WTC11 (cell line): Measurements from ENCODE around the gene CD80. TPM values are rescaled to one million over a fixed set of nuclear protein-coding genes. Genes with fewer than 3 reads are reported as not detected.

ENCODE experiments used
- ATAC-seq: fragments of 200-7000 bp; cut with Tn5 transposase; 2 replicates; pipeline ENCODE4 v1.10.0; 2021; ENCODE audit warnings: mild to moderate bottlenecking, moderate library complexity
- CTCF ChIA-PET: fragments of 300-600 bp; sonication (Branson Sonifier 250); formaldehyde crosslinking; loops from one replicate; lab custom pipeline; 2021; ENCODE audit warnings: antibody characterized with exemption; lab: Charles Lee
- POLR2A ChIA-PET: fragments of 350-600 bp; sonication (Branson Sonifier 250); formaldehyde crosslinking; loops from one replicate; lab custom pipeline; 2021; ENCODE audit warnings: antibody characterized with exemption; lab: Charles Lee
- DNase-seq: peaks from one replicate; pipeline ENCODE4 v3.0.0; 2021; ENCODE audit warnings: low spot score
- H3K27ac Mint-ChIP-seq: 2 replicates; pipeline ENCODE4 v1.8.0; 2021; ENCODE audit warnings: mixed read lengths
- H3K27me3 Mint-ChIP-seq: 2 replicates; pipeline ENCODE4 v1.8.0; 2021; ENCODE audit warnings: low read depth, mild to moderate bottlenecking, moderate library complexity, mixed read lengths
- H3K36me3 Mint-ChIP-seq: 2 replicates; pipeline ENCODE4 v1.8.0; 2021; ENCODE audit warnings: mixed read lengths
- H3K4me1 Mint-ChIP-seq: 2 replicates; pipeline ENCODE4 v1.8.0; 2022; ENCODE audit warnings: mixed read lengths
- H3K4me3 Mint-ChIP-seq: 2 replicates; pipeline ENCODE4 v1.8.0; 2021; ENCODE audit warnings: mild to moderate bottlenecking, moderate library complexity, mixed read lengths
- H3K9me3 Mint-ChIP-seq: 2 replicates; pipeline ENCODE4 v1.8.0; 2021; ENCODE audit warnings: mixed read lengths
- ATF1 ChIP-seq: sonication (generic); formaldehyde crosslinking; IDR thresholded peaks from 2 replicates; pipeline ENCODE4 v1.8.1; 2023; ENCODE audit warnings: mild to moderate bottlenecking, moderate library complexity, missing genetic modification reagents
- CBFB ChIP-seq: sonication (generic); formaldehyde crosslinking; IDR thresholded peaks from 2 replicates; pipeline ENCODE4 v1.8.1; 2022; ENCODE audit warnings: mild to moderate bottlenecking, low read depth, missing genetic modification reagents
- ESRRA ChIP-seq: sonication (generic); formaldehyde crosslinking; IDR thresholded peaks from 2 replicates; pipeline ENCODE4 v1.8.1; 2022; ENCODE audit warnings: mild to moderate bottlenecking, missing genetic modification reagents, borderline replicate concordance
- KAT7 ChIP-seq: sonication (generic); formaldehyde crosslinking; IDR thresholded peaks from 2 replicates; pipeline ENCODE4 v1.8.1; 2023; ENCODE audit warnings: missing genetic modification reagents, mild to moderate bottlenecking, borderline replicate concordance
- MYBL2 ChIP-seq: sonication (generic); formaldehyde crosslinking; IDR thresholded peaks from 2 replicates; pipeline ENCODE4 v1.8.1; 2023; ENCODE audit warnings: mild to moderate bottlenecking, moderate library complexity, missing genetic modification reagents
- NR2C2 ChIP-seq: sonication (generic); formaldehyde crosslinking; IDR thresholded peaks from 2 replicates; pipeline ENCODE4 v1.8.0; 2022; ENCODE audit warnings: mild to moderate bottlenecking, missing genetic modification reagents
- NR3C1 ChIP-seq: sonication (generic); formaldehyde crosslinking; conservative IDR thresholded peaks from 2 replicates; pipeline ENCODE4 v1.8.1; 2023; ENCODE audit warnings: low read depth, mild to moderate bottlenecking, missing genetic modification reagents
- RORB ChIP-seq: fragments of 250-450 bp; sonication (Bioruptor Pico); IDR thresholded peaks from 2 replicates; pipeline ENCODE4 v1.9.0; 2021; ENCODE audit warnings: mild to moderate bottlenecking
- SOX15 ChIP-seq: fragments of 250-450 bp; sonication (Bioruptor Pico); IDR thresholded peaks from 2 replicates; pipeline ENCODE4 v1.9.0; 2021; ENCODE audit warnings: mild to moderate bottlenecking
- TCF7 ChIP-seq: sonication (generic); formaldehyde crosslinking; IDR thresholded peaks from 2 replicates; pipeline ENCODE4 v1.8.0; 2022; ENCODE audit warnings: mild to moderate bottlenecking, low read depth, missing genetic modification reagents, moderate library complexity
- ZNF138 ChIP-seq: sonication (generic); formaldehyde crosslinking; conservative IDR thresholded peaks from 2 replicates; pipeline ENCODE4 v1.8.1; 2022; ENCODE audit warnings: mild to moderate bottlenecking, moderate library complexity, missing genetic modification reagents
- ZNF423 ChIP-seq: fragments of 250-450 bp; sonication (Bioruptor Pico); IDR thresholded peaks from 2 replicates; pipeline ENCODE4 v2.1.2; 2022; ENCODE audit warnings: mild to moderate bottlenecking, moderate library complexity
- total RNA-seq: library from RNA; stranded (reverse); gene quantifications from 3 replicates; pipeline ENCODE4 v1.2.3, GENCODE V29; 2021
- TF ChIP-seq, protein P1 (sequence below): sonication (generic); formaldehyde crosslinking; IDR thresholded peaks from 2 replicates; pipeline ENCODE4 v1.8.0; 2023; ENCODE audit warnings: missing genetic modification reagents, mild to moderate bottlenecking, borderline replicate concordance
- TF ChIP-seq, protein P2 (sequence below): sonication (generic); formaldehyde crosslinking; conservative IDR thresholded peaks from 2 replicates; pipeline ENCODE4 v1.8.1; 2022; ENCODE audit warnings: mild to moderate bottlenecking, missing genetic modification reagents
- TF ChIP-seq, protein P3 (sequence below): sonication (generic); formaldehyde crosslinking; IDR thresholded peaks from 2 replicates; pipeline ENCODE4 v1.8.1; 2022; ENCODE audit warnings: low read depth, mild to moderate bottlenecking, moderate library complexity, missing genetic modification reagents, borderline replicate concordance
- TF ChIP-seq, protein P4 (sequence below): sonication (generic); formaldehyde crosslinking; IDR thresholded peaks from 2 replicates; pipeline ENCODE4 v1.8.1; 2022; ENCODE audit warnings: missing genetic modification reagents, borderline replicate concordance
- TF ChIP-seq, protein P5 (sequence below): sonication (generic); formaldehyde crosslinking; IDR thresholded peaks from 2 replicates; pipeline ENCODE4 v1.8.0; 2022; ENCODE audit warnings: mild to moderate bottlenecking, missing genetic modification reagents
- TF ChIP-seq, protein P6 (sequence below): fragments of 250-450 bp; sonication (Bioruptor Pico); IDR thresholded peaks from 2 replicates; pipeline ENCODE4 v2.1.2; 2022; ENCODE audit warnings: mild to moderate bottlenecking, moderate library complexity
- TF ChIP-seq, protein P7 (sequence below): sonication (generic); formaldehyde crosslinking; IDR thresholded peaks from 2 replicates; pipeline ENCODE4 v1.8.1; 2023; ENCODE audit warnings: mild to moderate bottlenecking, missing genetic modification reagents, moderate library complexity
- TF ChIP-seq, protein P8 (sequence below): sonication (generic); formaldehyde crosslinking; conservative IDR thresholded peaks from 2 replicates; pipeline ENCODE4 v1.8.1; 2023; ENCODE audit warnings: mild to moderate bottlenecking, low read depth, missing genetic modification reagents, moderate library complexity

CD80 gene
- total RNA-seq, 1 experiment from 2014 or later, result 0.24 TPM

DNA sequence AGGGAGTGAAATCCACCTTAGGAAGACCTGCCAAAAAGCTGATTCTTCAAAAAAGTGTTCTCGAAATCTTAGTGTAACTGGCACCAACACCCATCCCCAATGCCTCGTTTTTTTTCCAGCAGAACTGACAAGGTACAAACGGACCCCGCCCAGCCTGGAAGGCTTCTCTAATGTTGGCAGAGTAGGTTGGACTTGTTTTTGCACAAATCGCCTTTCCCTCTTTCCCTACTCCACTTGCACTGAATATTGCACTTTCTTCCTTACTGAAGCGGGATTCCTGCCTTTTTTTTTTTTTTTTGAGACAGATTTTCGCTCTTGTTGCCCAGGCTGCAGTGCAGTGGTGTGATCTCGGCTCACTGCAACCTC, 61.6 kb downstream of the CD80 start (continued):
- TF ChIP-seq, protein P1, sequence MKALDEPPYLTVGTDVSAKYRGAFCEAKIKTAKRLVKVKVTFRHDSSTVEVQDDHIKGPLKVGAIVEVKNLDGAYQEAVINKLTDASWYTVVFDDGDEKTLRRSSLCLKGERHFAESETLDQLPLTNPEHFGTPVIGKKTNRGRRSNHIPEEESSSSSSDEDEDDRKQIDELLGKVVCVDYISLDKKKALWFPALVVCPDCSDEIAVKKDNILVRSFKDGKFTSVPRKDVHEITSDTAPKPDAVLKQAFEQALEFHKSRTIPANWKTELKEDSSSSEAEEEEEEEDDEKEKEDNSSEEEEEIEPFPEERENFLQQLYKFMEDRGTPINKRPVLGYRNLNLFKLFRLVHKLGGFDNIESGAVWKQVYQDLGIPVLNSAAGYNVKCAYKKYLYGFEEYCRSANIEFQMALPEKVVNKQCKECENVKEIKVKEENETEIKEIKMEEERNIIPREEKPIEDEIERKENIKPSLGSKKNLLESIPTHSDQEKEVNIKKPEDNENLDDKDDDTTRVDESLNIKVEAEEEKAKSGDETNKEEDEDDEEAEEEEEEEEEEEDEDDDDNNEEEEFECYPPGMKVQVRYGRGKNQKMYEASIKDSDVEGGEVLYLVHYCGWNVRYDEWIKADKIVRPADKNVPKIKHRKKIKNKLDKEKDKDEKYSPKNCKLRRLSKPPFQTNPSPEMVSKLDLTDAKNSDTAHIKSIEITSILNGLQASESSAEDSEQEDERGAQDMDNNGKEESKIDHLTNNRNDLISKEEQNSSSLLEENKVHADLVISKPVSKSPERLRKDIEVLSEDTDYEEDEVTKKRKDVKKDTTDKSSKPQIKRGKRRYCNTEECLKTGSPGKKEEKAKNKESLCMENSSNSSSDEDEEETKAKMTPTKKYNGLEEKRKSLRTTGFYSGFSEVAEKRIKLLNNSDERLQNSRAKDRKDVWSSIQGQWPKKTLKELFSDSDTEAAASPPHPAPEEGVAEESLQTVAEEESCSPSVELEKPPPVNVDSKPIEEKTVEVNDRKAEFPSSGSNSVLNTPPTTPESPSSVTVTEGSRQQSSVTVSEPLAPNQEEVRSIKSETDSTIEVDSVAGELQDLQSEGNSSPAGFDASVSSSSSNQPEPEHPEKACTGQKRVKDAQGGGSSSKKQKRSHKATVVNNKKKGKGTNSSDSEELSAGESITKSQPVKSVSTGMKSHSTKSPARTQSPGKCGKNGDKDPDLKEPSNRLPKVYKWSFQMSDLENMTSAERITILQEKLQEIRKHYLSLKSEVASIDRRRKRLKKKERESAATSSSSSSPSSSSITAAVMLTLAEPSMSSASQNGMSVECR, result no peak
- TF ChIP-seq, protein P2, sequence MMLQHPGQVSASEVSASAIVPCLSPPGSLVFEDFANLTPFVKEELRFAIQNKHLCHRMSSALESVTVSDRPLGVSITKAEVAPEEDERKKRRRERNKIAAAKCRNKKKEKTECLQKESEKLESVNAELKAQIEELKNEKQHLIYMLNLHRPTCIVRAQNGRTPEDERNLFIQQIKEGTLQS (CRISPR knock-in tag), result no peak
- TF ChIP-seq TCF7 (CRISPR knock-in tag) (no peak), CBFB (no peak), ZNF138 (CRISPR knock-in tag) (no peak), SOX15 (CRISPR knock-in tag) (no peak), NR3C1 (no peak), ESRRA (CRISPR knock-in tag) (no peak), ZNF423 (CRISPR knock-in tag) (no peak)
- TF ChIP-seq, protein P3, sequence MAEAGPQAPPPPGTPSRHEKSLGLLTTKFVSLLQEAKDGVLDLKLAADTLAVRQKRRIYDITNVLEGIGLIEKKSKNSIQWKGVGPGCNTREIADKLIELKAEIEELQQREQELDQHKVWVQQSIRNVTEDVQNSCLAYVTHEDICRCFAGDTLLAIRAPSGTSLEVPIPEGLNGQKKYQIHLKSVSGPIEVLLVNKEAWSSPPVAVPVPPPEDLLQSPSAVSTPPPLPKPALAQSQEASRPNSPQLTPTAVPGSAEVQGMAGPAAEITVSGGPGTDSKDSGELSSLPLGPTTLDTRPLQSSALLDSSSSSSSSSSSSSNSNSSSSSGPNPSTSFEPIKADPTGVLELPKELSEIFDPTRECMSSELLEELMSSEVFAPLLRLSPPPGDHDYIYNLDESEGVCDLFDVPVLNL (CRISPR knock-in tag), result no peak
- TF ChIP-seq, protein P4, sequence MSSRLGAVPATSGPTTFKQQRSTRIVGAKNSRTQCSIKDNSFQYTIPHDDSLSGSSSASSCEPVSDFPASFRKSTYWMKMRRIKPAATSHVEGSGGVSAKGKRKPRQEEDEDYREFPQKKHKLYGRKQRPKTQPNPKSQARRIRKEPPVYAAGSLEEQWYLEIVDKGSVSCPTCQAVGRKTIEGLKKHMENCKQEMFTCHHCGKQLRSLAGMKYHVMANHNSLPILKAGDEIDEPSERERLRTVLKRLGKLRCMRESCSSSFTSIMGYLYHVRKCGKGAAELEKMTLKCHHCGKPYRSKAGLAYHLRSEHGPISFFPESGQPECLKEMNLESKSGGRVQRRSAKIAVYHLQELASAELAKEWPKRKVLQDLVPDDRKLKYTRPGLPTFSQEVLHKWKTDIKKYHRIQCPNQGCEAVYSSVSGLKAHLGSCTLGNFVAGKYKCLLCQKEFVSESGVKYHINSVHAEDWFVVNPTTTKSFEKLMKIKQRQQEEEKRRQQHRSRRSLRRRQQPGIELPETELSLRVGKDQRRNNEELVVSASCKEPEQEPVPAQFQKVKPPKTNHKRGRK (CRISPR knock-in tag), result no peak
- TF ChIP-seq, all 79 proteins: peak for 0

DNA sequence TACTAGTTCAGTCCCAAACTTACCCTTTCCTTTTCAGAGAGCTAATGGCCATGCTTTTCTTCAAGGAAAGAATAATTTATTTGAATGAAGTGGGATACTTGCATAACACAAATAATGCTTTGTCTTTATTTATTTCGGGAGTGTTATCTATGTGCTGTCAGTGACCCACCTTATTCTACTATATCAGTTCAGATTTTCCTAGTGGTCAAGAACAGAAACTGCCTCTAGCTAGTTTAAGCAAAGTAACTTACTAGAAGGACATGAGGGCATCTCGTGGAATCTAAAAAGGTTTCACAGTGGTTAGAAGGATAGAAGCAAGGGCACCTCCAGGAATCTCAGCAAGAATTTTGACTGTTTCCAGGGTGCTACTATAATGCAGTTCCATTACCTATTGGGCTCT, 64.8 kb downstream of the CD80 start:
- POLR2A ChIA-PET, result interaction anchor here (0.7 kb wide), 1 partner anchor 280 kb away, joined by 3 read pairs; no protein-coding TSS in a partner anchor
- ATAC-seq, result no peak
- CTCF ChIA-PET, result interaction anchor here (0.9 to 1.0 kb wide), 3 partner anchors 31 to 117 kb away, joined by 3 to 4 read pairs (median 3); partner anchors contain the start of genes ADPRH and TMEM39A
- Mint-ChIP-seq H3K9me3 (no peaks in the 10 kb centered on the region), H3K36me3 (peaks cover 10% of the 10 kb centered on the region), H3K4me1 (peaks cover 4% of the 10 kb centered on the region), H3K27ac (no peak overlapping the region), H3K4me3 (no peak overlapping the region), H3K27me3 (no peaks in the 10 kb centered on the region)
- no peak for DNase-seq
- no peak for TF ChIP-seq ZNF138 (CRISPR knock-in tag)

DNA sequence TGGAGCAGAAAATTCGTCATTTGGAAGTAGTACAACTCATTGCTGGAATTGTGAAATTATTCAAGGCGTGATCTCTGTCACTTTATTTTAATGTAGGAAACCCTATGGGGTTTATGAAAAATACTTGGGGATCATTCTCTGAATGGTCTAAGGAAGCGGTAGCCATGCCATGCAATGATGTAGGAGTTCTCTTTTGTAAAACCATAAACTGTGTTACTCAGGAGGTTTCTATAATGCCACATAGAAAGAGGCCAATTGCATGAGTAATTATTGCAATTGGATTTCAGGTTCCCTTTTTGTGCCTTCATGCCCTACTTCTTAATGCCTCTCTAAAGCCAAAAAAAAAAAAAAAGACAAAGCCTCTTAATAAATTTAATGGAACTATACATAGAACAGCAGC, 66.6 kb downstream of the CD80 start:
- Mint-ChIP-seq H3K36me3 (peaks cover 10% of the 10 kb centered on the region), H3K4me3 (no peak overlapping the region), H3K9me3 (no peaks in the 10 kb centered on the region), H3K27ac (no peak overlapping the region), H3K4me1 (peaks cover 4% of the 10 kb centered on the region), H3K27me3 (no peaks in the 10 kb centered on the region)
- CTCF ChIA-PET, result no interaction called here
- no peak for ATAC-seq
- DNase-seq, result no peak
- POLR2A ChIA-PET, result no interaction called here
- TF ChIP-seq KAT7 (CRISPR knock-in tag), result no peak
- no peak for TF ChIP-seq ATF1 (CRISPR knock-in tag)
- TF ChIP-seq, protein P5, sequence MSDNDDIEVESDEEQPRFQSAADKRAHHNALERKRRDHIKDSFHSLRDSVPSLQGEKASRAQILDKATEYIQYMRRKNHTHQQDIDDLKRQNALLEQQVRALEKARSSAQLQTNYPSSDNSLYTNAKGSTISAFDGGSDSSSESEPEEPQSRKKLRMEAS (CRISPR knock-in tag), result no peak
- TF ChIP-seq MYBL2 (CRISPR knock-in tag), result no peak
- TF ChIP-seq NR2C2 (CRISPR knock-in tag), result no peak
- TF ChIP-seq, protein P6, sequence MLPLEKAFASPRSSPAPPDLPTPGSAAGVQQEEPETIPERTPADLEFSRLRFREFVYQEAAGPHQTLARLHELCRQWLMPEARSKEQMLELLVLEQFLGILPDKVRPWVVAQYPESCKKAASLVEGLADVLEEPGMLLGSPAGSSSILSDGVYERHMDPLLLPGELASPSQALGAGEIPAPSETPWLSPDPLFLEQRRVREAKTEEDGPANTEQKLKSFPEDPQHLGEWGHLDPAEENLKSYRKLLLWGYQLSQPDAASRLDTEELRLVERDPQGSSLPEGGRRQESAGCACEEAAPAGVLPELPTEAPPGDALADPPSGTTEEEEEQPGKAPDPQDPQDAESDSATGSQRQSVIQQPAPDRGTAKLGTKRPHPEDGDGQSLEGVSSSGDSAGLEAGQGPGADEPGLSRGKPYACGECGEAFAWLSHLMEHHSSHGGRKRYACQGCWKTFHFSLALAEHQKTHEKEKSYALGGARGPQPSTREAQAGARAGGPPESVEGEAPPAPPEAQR (CRISPR knock-in tag), result no peak
- TF ChIP-seq RORB (CRISPR knock-in tag), result no peak
- TF ChIP-seq, protein P7, sequence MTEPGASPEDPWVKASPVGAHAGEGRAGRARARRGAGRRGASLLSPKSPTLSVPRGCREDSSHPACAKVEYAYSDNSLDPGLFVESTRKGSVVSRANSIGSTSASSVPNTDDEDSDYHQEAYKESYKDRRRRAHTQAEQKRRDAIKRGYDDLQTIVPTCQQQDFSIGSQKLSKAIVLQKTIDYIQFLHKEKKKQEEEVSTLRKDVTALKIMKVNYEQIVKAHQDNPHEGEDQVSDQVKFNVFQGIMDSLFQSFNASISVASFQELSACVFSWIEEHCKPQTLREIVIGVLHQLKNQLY, result no peak
- TF ChIP-seq, protein P8, sequence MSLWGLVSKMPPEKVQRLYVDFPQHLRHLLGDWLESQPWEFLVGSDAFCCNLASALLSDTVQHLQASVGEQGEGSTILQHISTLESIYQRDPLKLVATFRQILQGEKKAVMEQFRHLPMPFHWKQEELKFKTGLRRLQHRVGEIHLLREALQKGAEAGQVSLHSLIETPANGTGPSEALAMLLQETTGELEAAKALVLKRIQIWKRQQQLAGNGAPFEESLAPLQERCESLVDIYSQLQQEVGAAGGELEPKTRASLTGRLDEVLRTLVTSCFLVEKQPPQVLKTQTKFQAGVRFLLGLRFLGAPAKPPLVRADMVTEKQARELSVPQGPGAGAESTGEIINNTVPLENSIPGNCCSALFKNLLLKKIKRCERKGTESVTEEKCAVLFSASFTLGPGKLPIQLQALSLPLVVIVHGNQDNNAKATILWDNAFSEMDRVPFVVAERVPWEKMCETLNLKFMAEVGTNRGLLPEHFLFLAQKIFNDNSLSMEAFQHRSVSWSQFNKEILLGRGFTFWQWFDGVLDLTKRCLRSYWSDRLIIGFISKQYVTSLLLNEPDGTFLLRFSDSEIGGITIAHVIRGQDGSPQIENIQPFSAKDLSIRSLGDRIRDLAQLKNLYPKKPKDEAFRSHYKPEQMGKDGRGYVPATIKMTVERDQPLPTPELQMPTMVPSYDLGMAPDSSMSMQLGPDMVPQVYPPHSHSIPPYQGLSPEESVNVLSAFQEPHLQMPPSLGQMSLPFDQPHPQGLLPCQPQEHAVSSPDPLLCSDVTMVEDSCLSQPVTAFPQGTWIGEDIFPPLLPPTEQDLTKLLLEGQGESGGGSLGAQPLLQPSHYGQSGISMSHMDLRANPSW (CRISPR knock-in tag), result no peak
- TF ChIP-seq, protein P2 (CRISPR knock-in tag), result no peak
